Right lobe of liver (tissue), 4 donors: ENCODE data around the gene IL1RAPL1.

Experiments used
- CTCF ChIP-seq, 4 donors: fragments of 200-600 bp in 3 of 4; fragments of 450-650 bp in 1 of 4; IDR thresholded peaks; one replicate each; pipeline versions ENCODE4 v1.5.1 to v1.8.0; 2016 to 2022; ENCODE audit warnings: antibody characterized with exemption in 4 of 4, mild to moderate bottlenecking in 2 of 4
- POLR2A ChIP-seq: fragments of 450-650 bp; IDR thresholded peaks from one replicate; pipeline ENCODE4 v1.6.1; 2017; ENCODE audit warnings: antibody characterized with exemption, mild to moderate bottlenecking
- donor health status: DM: no; HTN: no; CAD: no.
- donor health status: DM: no; HTN: no; CAD: no.
- donor health status: DM: no; HTN: yes; CAD: no.

GRCh38 chrX:29662101-29662500 is 1074.9 kb downstream of the IL1RAPL1 start:
- TF ChIP-seq CTCF (IDR thresholded peaks at IDR 0.05) (no peak), POLR2A (no peak)
